A673 (cell line): ENCODE measurements around the gene CHIT1.

Experiments used
- CTCF ChIP-seq: fragments of 300-800, 200-600 bp; sonication (generic); conservative IDR thresholded peaks from 2 replicates; pipeline ENCODE4 v1.5.1; 2017; ENCODE audit warnings: low read depth, mild to moderate bottlenecking, antibody characterized with exemption, low read length, moderate library complexity, mixed read lengths
- EZH2 ChIP-seq: fragments of 200-600 bp; sonication (generic); IDR thresholded peaks from 2 replicates; pipeline ENCODE4 v1.6.1; 2017; ENCODE audit warnings: borderline replicate concordance, low read depth, mild to moderate bottlenecking, mixed read lengths, antibody characterized with exemption, low read length; ENCODE audit not compliant: poor library complexity, severe bottlenecking

- no peak for TF ChIP-seq CTCF
- no peak for TF ChIP-seq EZH2
Observed at GRCh38 chr1:203271962-203272632, 42.6 kb upstream of the CHIT1 start.
